H7 (cell line): ENCODE data around the gene PLSCR3. TPM values are rescaled to one million over a fixed set of nuclear protein-coding genes. Genes with fewer than 3 reads are reported as not detected.
"Not testable (repeated sequence)": the region's sequence is repeated elsewhere in the genome, so short reads cannot be mapped to it uniquely, and the experiment has no call there.

ENCODE experiments used
- DNase-seq: peaks from one replicate; pipeline ENCODE4 v3.0.0; 2012
- H3K27me3 ChIP-seq: 2 replicates; pipeline ENCODE4 v1.6.0; 2011; ENCODE audit warnings: mild to moderate bottlenecking, low read length; ENCODE audit not compliant: control insufficient read depth, insufficient read depth
- H3K36me3 ChIP-seq: replicated peaks from 2 replicates; pipeline ENCODE4 v1.5.1; 2011; ENCODE audit warnings: low read length; ENCODE audit not compliant: control insufficient read depth, insufficient read depth
- H3K4me3 ChIP-seq: 2 replicates; pipeline ENCODE4 v1.5.1; 2011; ENCODE audit warnings: low read depth, mild to moderate bottlenecking, control low read depth, low read length, moderate library complexity; ENCODE audit not compliant: insufficient read depth
- total RNA-seq: library from RNA; depleted of rRNA; stranded (reverse); fragments of >200 nt; shearing (Covaris generic); gene quantifications from 2 replicates; pipeline ENCODE4 v1.2.3, GENCODE V29; 2014

PLSCR3 gene
- total RNA-seq, 1 experiment from 2014 or later, result 27.8 TPM

DNA sequence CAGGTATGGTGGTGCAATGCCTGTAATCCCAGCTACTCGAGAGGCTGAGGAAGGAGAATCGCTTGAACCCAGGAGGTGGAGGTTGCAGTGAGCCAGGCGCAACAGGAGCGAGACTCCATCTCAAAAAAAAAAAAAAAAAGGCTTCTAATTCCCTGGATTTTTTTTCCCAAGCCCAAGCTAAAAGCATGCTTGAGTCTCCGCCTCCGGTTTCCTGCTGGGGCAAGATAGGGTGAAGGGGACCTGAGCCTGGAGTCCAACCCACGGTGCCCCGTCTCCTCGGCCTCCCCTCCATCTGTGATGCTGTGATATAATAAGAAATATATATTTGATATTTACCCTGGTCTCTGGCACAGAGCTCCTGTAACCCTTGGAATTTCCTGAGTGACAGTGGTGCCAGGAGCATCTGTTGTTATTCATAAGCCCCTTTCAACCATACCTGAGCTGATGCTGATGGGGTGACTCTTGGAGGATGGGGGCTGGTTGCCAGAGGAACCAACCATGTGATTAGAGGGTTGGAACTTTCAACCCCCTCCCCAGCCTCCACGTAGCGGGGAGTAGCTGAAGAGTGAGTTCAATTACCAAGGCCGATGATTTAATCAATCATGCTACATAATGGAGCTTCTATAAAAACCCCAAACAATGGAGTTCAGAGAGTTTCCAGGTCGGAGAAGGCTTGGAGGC lies 26.3 kb downstream of the PLSCR3 start:
- DNase-seq, result no peak
- Histone ChIP-seq H3K4me3 (no peak overlapping the region), H3K36me3 (no peaks in the 10 kb centered on the region), H3K27me3 (no peaks in the 10 kb centered on the region; the same call in 1 of the 2 replicates)

DNA sequence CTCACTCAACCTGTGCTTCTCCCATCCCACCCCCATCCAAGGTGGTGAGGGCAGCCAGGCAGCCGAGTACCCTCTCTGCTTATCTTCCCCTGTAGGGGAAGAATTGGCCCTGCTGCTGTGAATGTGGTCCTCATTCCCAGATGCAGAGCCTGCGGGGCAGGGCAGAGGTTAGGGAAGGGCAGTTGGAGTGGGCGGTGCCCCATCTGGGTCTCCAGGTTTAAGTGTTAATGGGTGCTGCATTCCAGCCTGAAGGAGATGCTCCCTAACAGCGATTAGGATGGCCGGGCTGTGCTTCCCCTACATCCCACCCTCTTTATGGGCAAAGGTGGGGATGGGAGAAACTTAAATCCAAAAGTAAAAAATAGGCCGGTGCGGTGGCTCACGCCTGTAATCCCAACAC lies 27.2 kb downstream of the PLSCR3 start:
- H3K4me3 ChIP-seq, result no peak overlapping the region
- no peaks in the 10 kb centered on the region; the same call in 1 of the 2 replicates for H3K27me3 ChIP-seq
- no peak for DNase-seq
- H3K36me3 ChIP-seq, result no peaks in the 10 kb centered on the region

DNA sequence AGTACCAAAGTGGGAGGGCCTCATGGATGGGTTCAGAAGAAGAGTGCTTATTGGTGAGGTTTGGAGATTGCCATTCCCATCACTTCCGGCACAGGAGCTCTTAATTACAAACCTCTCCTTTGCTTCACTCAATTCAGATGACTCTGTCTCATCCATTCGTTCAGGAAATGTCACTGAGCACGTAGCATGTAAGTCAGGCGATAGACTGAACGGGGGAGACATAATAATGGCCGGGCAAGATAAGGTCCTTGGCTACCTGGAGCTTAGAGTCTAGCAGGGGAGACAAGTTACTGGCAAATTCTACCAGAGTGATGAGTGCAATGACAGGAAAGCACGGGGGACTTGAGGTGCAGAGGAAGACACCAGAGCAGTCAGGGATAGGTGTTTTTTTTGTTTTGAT lies 28.4 kb downstream of the PLSCR3 start:
- DNase-seq, result peak; percentile 13
- H3K4me3 ChIP-seq, H3K27me3 ChIP-seq, H3K36me3 ChIP-seq: not testable (repeated sequence)

DNA sequence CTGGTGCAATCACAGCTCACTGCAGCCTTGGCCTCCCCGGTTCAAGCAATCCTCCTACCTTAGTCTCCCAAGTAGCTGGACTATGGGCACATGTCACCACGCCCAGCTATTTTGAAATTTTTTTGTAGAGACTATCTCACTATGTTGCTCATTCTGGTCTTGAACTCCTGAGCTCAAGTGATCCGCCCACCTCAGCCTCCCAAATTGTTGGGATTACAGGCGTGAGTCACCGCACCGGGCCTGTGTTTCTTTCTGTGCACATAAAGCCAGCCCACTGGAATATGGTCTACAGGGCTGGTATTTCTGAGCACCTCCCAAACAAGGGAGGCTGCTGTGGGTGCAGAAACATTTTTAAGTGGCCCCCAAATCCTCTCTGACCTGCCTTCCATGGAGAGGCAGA lies 31.0 kb downstream of the PLSCR3 start:
- no peak for DNase-seq
- no peaks in the 10 kb centered on the region for H3K36me3 ChIP-seq
- H3K4me3 ChIP-seq, result no peak overlapping the region
- H3K27me3 ChIP-seq, result no peaks in the 10 kb centered on the region

DNA sequence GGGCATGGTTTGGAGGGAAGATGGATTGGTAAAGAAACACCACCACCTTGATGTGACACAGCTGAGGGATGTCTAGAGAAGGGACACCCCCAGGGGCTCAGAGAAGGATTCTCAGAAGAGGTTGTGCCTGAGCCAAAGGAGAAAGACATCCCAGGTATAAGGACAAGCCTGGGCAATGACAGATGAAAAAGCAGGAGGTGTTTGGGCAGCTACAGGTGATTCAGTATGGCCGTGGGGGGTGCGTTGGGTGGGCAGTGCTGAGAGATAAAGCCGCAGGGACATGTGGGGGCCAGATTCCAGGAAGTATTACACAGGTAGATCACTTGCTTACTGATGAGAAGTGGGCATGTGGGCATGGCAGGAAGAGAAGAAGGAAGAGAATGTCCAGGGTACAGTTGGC lies 32.4 kb downstream of the PLSCR3 start:
- no peak overlapping the region for H3K4me3 ChIP-seq
- DNase-seq, result no peak
- H3K36me3 ChIP-seq, result no peaks in the 10 kb centered on the region
- no peaks in the 10 kb centered on the region for H3K27me3 ChIP-seq

DNA sequence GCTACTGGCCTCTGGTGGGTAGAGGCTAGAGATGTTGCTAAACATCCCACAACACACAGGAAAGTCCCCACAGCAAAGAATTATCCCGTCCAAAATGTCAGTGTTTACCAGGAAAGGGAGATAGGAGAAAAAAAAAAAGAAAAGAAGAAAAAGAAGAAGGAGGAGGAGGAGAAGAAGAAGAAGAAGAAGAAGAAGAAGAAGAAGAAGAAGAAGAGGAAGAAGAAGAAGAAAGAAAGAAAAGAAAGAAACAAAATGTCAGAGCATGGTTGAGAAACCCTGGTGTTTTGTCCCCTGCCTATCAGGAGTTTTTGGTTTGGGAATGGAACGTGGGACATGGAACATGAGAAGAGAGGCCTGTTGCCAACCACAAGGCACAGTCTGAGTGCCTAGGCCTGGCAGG lies 36.9 kb downstream of the PLSCR3 start:
- no peak overlapping the region for H3K4me3 ChIP-seq
- no peak for DNase-seq
- no peaks in the 10 kb centered on the region for H3K36me3 ChIP-seq

DNA sequence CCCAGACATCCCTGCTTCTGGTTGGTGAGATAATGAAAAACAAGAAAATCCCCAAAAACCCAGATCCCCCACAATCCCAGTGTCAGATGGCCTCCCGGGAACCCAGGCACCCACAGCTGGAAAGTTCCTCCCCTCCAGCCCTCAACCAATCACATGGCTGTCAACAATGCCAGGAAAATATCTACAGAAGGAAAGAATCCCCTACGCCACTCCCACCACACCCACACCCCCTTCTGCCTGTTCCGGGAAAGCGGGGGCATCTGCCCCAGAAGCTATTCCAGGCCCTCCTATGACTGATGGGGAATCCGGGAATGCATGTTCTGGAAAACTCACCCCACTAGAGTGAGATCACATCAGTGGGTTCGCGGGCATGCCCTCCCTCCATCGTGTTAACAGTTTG lies 37.6 kb downstream of the PLSCR3 start:
- H3K4me3 ChIP-seq, result no peak overlapping the region
- peak; percentile 36 for DNase-seq
- H3K27me3 ChIP-seq, result no peaks in the 10 kb centered on the region; the same call in 1 of the 2 replicates
- no peaks in the 10 kb centered on the region for H3K36me3 ChIP-seq

More for the DNA sequence above, 36.9 kb downstream of the PLSCR3 start:
- no peaks in the 10 kb centered on the region; the same call in 1 of the 2 replicates for H3K27me3 ChIP-seq

DNA sequence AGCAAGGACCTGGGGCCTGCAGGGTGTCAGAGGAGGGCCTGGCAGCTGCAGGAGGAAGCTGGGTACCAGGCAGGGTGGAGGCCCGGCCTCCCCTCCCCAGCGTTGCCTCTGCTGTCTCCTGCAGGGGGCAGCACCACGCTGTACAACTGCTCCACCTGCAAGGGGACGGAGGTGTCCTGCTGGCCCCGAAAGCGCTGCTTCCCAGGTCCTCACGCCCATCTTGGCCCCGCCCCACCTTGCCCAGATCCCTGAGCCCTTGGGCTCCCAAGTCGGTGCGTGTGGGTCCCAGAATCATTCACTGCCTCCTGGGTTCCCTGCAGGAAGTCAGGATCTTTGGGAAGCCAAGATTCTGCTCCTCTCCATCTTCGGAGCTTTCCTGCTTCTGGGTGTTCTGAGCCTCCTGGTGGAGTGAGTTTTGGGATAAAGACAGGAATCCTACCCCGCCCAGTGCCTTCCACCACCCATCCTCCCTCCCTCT lies 38.2 kb downstream of the PLSCR3 start:
- Histone ChIP-seq H3K4me3 (peak overlapping the region; percentile 9; the same call in 1 of the 2 replicates), H3K36me3 (no peaks in the 10 kb centered on the region), H3K27me3 (peaks cover 2% of the 10 kb centered on the region; the same call in 1 of the 2 replicates)
- peak; percentile 97 for DNase-seq

DNA sequence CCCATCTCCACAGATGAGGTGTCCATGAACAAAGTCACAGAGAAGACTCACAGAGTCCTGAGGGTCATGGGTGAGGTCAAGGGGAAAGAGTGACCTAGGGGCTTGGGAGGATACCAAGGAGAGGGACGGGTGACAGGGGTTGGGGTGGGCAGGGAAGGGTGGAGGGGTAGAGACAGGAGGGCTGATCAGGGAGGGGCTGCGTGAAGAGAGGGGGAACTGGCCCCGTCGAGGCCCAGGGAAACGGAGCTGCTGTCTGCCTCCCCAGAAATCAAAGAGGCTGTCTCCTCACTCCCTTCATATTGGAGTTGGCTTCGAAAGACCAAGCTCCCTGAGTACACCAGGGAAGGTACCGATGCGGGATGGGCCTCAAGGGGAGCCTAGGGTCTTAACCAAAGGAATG lies 38.8 kb downstream of the PLSCR3 start:
- no peak overlapping the region for H3K4me3 ChIP-seq
- DNase-seq, result no peak
- H3K27me3 ChIP-seq, result peaks cover 5% of the 10 kb centered on the region; the same call in 1 of the 2 replicates
- H3K36me3 ChIP-seq, result no peaks in the 10 kb centered on the region

DNA sequence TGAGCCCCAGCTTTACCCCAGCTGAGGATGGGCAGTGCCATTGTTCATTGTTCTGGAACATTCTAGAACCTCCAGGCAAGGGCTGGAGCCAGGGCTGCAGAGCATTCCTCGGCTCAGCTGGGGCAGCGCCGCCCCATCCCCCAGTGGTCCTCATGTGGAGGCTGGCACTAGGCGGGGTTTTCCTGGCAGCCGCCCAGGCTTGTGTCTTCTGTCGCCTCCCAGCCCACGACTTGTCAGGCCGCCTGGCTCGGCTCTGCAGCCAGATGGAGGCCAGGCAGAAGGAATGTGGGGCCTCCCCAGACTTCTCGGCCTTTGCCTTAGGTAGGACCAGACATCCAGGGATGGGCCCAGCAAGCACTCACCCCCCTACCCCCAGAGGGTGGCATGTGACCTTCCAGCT lies 39.3 kb downstream of the PLSCR3 start, which contains the start of gene TMEM95:
TSS of gene TMEM95 (plus strand) at position 104 of the 400 bp plus-strand sequence. CDS start at position 153, 49 bp downstream.
- Histone ChIP-seq H3K4me3 (no peak within 1 kb of the TSS), H3K27me3 (peaks cover 5% of the 10 kb centered on the region; the same call in 1 of the 2 replicates), H3K36me3 (no peaks in the 10 kb centered on the region)
- DNase-seq, result peak; percentile 44

DNA sequence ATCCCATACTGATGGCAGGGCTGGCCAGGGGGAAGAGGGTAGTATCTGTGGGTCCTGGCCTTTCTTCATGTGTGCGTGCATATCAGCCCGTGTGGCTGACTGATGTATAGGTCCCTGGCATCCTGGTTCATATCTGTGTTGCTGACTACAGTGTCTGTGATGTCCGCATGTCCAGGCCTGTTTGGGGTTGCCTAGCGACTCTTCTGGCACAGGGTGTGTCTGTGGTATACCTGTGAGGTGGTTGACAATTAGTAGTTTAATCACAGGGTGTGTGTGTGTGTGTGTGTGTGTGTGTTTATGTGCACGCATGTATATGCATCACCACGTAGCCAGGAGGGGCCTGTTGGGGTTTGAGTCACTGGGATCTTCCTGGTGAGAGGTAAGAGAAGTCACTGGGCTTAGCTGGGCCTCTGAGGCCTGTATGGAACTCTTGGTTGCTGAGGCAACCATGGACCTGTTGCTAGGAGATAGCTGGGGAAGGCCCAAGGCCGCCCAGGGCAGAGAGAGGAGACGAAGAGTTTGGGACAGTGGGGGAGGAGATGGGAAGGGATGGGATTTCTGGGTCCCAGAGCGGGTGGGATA lies 40.0 kb downstream of the PLSCR3 start:
- peaks cover 5% of the 10 kb centered on the region; the same call in 1 of the 2 replicates for H3K27me3 ChIP-seq
- H3K36me3 ChIP-seq, result no peaks in the 10 kb centered on the region
- DNase-seq, result peak; percentile 46
- no peak overlapping the region for H3K4me3 ChIP-seq

DNA sequence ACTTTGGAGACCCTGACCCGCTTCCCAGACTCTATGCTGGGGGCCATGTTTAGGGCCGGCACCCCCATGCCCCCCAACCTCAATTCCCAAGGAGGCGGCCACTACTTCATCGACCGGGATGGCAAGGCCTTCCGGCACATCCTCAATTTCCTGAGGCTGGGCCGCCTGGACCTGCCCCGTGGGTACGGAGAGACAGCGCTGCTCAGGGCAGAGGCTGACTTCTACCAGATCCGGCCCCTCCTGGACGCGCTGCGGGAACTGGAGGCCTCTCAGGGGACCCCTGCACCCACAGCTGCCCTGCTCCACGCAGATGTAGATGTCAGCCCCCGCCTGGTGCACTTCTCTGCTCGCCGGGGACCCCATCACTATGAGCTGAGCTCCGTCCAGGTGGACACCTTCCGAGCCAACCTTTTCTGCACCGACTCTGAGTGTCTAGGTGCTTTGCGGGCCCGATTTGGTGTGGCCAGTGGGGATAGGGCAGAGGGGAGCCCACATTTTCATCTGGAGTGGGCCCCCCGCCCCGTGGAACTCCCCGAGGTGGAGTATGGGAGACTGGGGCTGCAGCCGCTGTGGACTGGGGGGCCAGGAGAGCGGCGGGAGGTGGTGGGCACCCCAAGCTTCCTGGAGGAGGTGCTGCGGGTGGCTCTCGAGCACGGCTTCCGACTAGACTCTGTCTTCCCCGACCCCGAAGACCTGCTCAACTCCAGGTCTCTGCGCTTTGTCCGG lies 41.3 kb downstream of the PLSCR3 start:
- H3K36me3 ChIP-seq, result no peaks in the 10 kb centered on the region
- peaks cover 5% of the 10 kb centered on the region; the same call in 1 of the 2 replicates for H3K27me3 ChIP-seq
- peak; percentile 55 for DNase-seq
- no peak overlapping the region for H3K4me3 ChIP-seq

DNA sequence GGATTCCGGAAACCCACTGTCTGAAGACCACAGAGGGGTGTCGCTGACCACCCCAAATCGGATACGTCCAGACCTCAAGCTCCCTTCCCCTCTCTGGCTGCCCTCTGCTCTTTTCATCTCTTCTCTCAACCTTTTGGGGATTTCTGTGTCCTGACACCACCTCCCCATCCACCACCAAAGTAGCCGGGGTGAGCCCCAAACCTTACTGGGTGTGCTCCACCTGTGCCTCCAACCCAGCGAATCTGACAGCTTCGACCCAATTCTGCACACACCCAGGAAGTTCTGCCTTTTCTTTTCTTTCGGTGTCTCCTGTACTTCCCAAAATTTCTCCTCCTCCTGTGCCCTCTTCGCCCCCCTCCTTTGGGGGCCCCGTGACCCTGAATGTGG lies 41.8 kb downstream of the PLSCR3 start:
- peak overlapping the region; percentile 76 for H3K4me3 ChIP-seq
- H3K36me3 ChIP-seq, result no peaks in the 10 kb centered on the region
- peaks cover 5% of the 10 kb centered on the region; the same call in 1 of the 2 replicates for H3K27me3 ChIP-seq
- no peak for DNase-seq

DNA sequence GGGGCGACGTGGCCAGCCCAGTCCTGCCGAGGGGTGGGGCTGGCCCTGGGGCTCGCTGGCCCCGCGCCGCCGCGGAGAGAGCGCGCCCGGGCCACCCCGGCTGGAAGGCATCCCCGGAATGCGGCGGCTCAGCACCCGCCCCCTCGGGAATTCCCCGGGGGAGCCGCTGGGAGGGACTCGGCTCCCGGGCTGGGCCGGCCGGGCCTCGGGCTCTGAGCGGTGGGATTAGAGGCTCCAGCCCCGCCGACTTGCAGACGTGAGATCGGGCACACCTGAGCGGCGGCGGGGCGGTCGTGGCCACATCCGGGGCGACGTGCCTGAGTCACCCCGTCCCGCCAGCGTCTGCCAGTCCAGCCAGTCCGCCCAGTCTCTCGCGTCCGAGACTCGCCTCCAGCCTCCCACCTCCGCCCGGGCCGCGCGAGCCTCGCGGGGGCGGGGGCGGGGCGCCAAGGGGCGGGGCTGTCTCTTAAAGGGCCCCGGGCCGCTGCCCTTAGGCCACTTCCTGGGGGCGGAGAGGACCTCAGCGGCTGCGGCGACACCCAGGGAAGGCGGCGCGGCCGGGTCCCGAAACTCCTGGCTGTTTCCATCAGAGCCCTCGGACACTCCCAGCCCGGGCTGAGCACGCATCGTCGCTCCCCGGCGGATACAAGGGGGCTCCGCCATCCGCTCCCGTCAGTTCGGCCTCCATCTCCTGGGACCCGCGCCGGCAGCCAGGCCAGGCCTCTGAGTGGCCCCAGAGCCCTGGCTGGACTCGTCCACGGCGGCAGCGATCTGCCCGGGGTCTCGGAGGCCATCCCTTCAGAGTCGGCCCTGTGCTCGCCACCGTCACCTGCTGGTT lies 42.4 kb downstream of the PLSCR3 start, which contains the start of gene KCTD11:
TSS of gene KCTD11 (plus strand) at position 498 of the 838 bp plus-strand sequence.
- Histone ChIP-seq H3K36me3 (no peaks in the 10 kb centered on the region), H3K27me3 (peaks cover 5% of the 10 kb centered on the region; the same call in 1 of the 2 replicates), H3K4me3 (peak within 1 kb of the TSS; percentile 76)
- DNase-seq, result peak; percentile 99
